ENCODE measurements around the gene CDK16.
A peak's percentile ranks its signal among the peaks of the same experiment; 100 is the strongest.

The CDK16 gene

GRCh38 chrX:47194194-47194787 lies 24.2 kb upstream of the CDK16 start:
- peak overlapping the region; percentile 86 for H3K4me3 ChIP-seq (ENCODE audit: low read depth, low read length)
- no peak for TF ChIP-seq MAX (IDR thresholded peaks at IDR 0.05; ENCODE audit: low read depth, low read length)
- no peak for TF ChIP-seq POLR2A (IDR thresholded peaks at IDR 0.05; ENCODE audit: extremely low read depth, insufficient read length)
- no peak for TF ChIP-seq MYC (IDR thresholded peaks at IDR 0.05; ENCODE audit: low read depth, low read length)
- no peak for TF ChIP-seq CTCF (IDR thresholded peaks at IDR 0.05; ENCODE audit: low read depth, low read length)
- DNase-seq (ENCODE audit: low read depth): no peak

- peak overlapping the region; percentile 27 for H3K4me3 ChIP-seq (ENCODE audit: low read depth, low read length)
Measured at GRCh38 chrX:47196098-47196497, 22.4 kb upstream of the CDK16 start.

GRCh38 chrX:47197526-47197925 lies 21.0 kb upstream of the CDK16 start:
- no peak for DNase-seq (ENCODE audit: low read depth)
- no peak for TF ChIP-seq MYC (IDR thresholded peaks at IDR 0.05; ENCODE audit: low read depth, low read length)
- TF ChIP-seq CTCF (IDR thresholded peaks at IDR 0.05; ENCODE audit: low read depth, low read length): no peak
- TF ChIP-seq MAX (IDR thresholded peaks at IDR 0.05; ENCODE audit: low read depth, low read length): no peak
- no peak for TF ChIP-seq POLR2A (IDR thresholded peaks at IDR 0.05; ENCODE audit: extremely low read depth, insufficient read length)
- H3K4me3 ChIP-seq (ENCODE audit: low read depth, low read length): no peak overlapping the region

More at GRCh38 chrX:47196098-47196497, 22.4 kb upstream of the CDK16 start:
- no peak for DNase-seq (ENCODE audit: low read depth)
- TF ChIP-seq MAX (IDR thresholded peaks at IDR 0.05; ENCODE audit: low read depth, low read length): no peak
- TF ChIP-seq POLR2A (IDR thresholded peaks at IDR 0.05; ENCODE audit: extremely low read depth, insufficient read length): no peak
- no peak for TF ChIP-seq MYC (IDR thresholded peaks at IDR 0.05; ENCODE audit: low read depth, low read length)
- no peak for TF ChIP-seq CTCF (IDR thresholded peaks at IDR 0.05; ENCODE audit: low read depth, low read length)

- TF ChIP-seq MYC (IDR thresholded peaks at IDR 0.05; ENCODE audit: low read depth, low read length): no peak
- H3K4me3 ChIP-seq (ENCODE audit: low read depth, low read length): no peak overlapping the region
- DNase-seq (ENCODE audit: low read depth): no peak
Measured at GRCh38 chrX:47198026-47198686, 20.3 kb upstream of the CDK16 start.

GRCh38 chrX:47198687-47199080 lies 19.8 kb upstream of the CDK16 start:
- no peak overlapping the region for H3K4me3 ChIP-seq (ENCODE audit: low read depth, low read length)
- TF ChIP-seq MAX (IDR thresholded peaks at IDR 0.05; ENCODE audit: low read depth, low read length): no peak
- TF ChIP-seq POLR2A (IDR thresholded peaks at IDR 0.05; ENCODE audit: extremely low read depth, insufficient read length): no peak
- no peak for TF ChIP-seq CTCF (IDR thresholded peaks at IDR 0.05; ENCODE audit: low read depth, low read length)
- no peak for TF ChIP-seq MYC (IDR thresholded peaks at IDR 0.05; ENCODE audit: low read depth, low read length)
- no peak for DNase-seq (ENCODE audit: low read depth)

- no peak for TF ChIP-seq POLR2A (IDR thresholded peaks at IDR 0.05; ENCODE audit: extremely low read depth, insufficient read length)
- TF ChIP-seq MYC (IDR thresholded peaks at IDR 0.05; ENCODE audit: low read depth, low read length): no peak
- no peak for TF ChIP-seq CTCF (IDR thresholded peaks at IDR 0.05; ENCODE audit: low read depth, low read length)
- TF ChIP-seq MAX (IDR thresholded peaks at IDR 0.05; ENCODE audit: low read depth, low read length): no peak
- no peak for DNase-seq (ENCODE audit: low read depth)
- no peak overlapping the region for H3K4me3 ChIP-seq (ENCODE audit: low read depth, low read length)
Measured at GRCh38 chrX:47199286-47199685, 19.2 kb upstream of the CDK16 start.
